NCI-H2227 treated with DMSO at 0.1 percent for 48 hours (cell line): ENCODE results near the gene ALPP.
"Not testable (repeated sequence)": the region's sequence is repeated elsewhere in the genome, so short reads cannot be mapped to it uniquely, and the experiment has no call there.

Experiments used
- DNase-seq: peaks from one replicate; lab custom pipeline; 2025; lab: John Stamatoyannopoulos, UW

ALPP gene

DNA sequence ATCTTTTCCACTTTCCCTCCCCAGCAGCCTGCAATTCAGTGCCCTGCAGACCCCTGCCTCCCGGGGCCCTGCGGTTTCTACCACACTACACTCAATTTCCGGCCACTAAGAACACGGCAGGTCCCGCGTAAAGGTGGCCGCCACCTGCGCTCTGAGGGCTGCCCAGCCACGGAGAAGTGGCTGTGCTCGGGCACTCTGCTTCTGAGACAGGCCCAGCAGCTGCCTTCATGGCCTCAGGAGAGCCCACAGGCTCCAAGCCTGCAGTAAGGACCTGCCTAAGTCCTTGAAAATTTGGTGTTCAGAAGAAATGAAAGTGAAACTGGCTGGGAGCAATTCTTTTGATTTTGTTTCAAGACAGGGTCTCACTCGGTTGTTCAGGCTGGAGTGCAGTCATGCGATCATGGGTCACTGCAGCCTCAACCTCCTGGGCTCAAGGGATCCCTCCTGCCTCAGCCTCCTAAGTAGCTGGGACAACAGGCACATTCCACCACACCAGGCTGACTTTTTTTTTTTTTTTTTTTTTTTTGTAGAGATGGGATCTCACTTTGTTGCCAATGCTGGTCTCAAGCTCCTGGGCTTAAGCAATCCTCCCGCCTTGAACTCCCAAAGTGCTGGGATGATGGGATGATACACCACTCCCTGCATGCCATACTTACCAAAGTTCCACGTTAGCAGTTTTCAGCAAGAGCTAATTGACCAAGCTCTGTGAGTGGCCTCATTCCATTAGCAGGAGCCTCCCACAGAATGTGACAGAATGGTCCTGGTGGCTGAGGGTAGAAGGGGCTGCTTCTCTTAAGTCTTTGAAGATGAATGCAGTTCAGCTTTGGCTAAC is 14.6 kb upstream of the ALPP start:
- DNase-seq: no peak

- DNase-seq: not testable (repeated sequence)
These were observed 13.6 kb upstream of the ALPP start for GRCh38 chr2:232364806-232365594.

GRCh38 chr2:232365621-232366321 is 12.8 kb upstream of the ALPP start:
- DNase-seq: no peak

- not testable (repeated sequence) for DNase-seq
These were observed 12.1 kb upstream of the ALPP start for GRCh38 chr2:232366461-232366860.

- no peak for DNase-seq
These were observed 11.5 kb upstream of the ALPP start for GRCh38 chr2:232367016-232367415.

DNA sequence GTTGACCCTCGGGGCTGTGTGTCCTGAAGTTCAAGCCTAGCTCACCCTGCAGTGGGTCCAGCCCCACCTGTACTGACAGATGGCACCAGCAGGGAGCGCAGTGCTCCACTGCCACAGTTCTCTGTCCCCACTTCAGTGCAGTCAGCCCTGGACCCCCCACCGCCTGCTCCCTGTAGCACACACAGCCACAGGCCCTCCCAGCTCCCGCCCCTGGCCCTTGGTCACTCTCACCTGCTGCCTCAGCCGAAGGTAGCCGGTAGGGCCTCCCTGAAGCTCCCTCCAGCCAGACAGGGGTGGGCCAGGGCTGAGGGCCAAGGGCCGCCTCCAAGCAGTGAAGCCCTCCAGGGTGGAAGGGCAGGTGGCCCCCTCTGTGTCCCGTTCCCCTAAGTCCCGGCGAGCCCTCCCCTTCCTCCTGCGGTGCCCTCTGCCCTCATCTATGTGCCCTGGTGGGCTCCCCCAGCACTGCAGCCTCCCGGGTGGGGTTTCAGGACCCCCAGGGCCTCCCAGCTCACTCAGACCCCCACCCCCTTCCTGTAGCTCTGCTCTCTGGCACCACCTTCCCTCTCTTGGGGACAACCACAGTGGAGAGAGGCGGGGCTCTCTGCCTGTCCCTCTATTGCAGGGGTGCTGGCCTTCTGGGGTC is 10.8 kb upstream of the ALPP start:
- no peak for DNase-seq

DNA sequence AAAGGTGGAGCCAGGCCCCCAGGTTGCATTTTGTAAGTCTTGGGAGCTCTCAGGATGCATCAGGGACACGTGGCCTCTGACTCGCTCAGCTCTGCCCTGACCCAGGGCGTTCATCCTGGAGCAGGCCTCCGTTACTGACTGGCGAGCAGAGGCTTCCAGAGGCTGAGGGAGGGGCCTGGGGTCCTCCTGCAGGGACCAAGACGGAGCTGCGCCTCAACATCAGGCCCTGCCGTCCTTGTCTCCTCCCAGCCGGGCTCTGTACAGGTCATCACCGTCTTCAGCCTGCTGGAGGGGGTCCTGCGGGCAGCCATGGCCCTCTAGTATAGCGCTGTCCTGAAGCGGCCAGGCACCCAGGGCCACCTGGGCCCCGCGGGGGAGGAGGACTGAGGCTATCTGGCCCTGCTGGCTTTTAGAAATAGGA is 10.2 kb upstream of the ALPP start:
- DNase-seq: no peak

- no peak for DNase-seq
These were observed 9.2 kb upstream of the ALPP start for GRCh38 chr2:232369126-232369951.

GRCh38 chr2:232370007-232370406 is 8.5 kb upstream of the ALPP start:
- not testable (repeated sequence) for DNase-seq

GRCh38 chr2:232372231-232373208 is 6.0 kb upstream of the ALPP start:
- DNase-seq: no peak

GRCh38 chr2:232374356-232374755 is 4.2 kb upstream of the ALPP start:
- DNase-seq: no peak

- no peak for DNase-seq
These were observed 3.4 kb upstream of the ALPP start for GRCh38 chr2:232375164-232375563.

- DNase-seq: no peak
These were observed 2.3 kb upstream of the ALPP start for GRCh38 chr2:232376260-232376659.

GRCh38 chr2:232376713-232377112 is 1.8 kb upstream of the ALPP start:
- no peak for DNase-seq

GRCh38 chr2:232377319-232377718 is 1.2 kb upstream of the ALPP start:
- DNase-seq: no peak

- DNase-seq: no peak
These were observed 463 bp upstream of the ALPP start for GRCh38 chr2:232377841-232378734.

GRCh38 chr2:232379610-232380590 is 1.3 kb downstream of the ALPP start:
- DNase-seq: not testable (repeated sequence)
